Hepatocyte (in vitro differentiated cells): ENCODE measurements around the gene CACNA2D1. TPM values are rescaled to one million over a fixed set of nuclear protein-coding genes. Genes with fewer than 3 reads are reported as not detected.

Source experiments
- DNase-seq: peaks from one replicate; pipeline ENCODE4 v3.0.0-alpha.2; 2016; ENCODE audit warnings: low spot score
- H2AFZ ChIP-seq: fragments of 200-600 bp; sonication (generic); 2 replicates; pipeline ENCODE4 v1.6.0; 2016; ENCODE audit warnings: antibody characterized with exemption, mild to moderate bottlenecking
- H3K27ac ChIP-seq: fragments of 200-600 bp; sonication (generic); 2 replicates; pipeline ENCODE4 v1.5.1; 2016; ENCODE audit warnings: mild to moderate bottlenecking
- H3K27me3 ChIP-seq: fragments of 200-600 bp; sonication (generic); 2 replicates; pipeline ENCODE4 v1.6.1; 2016
- H3K36me3 ChIP-seq: fragments of 200-600 bp; sonication (generic); replicated peaks from 2 replicates; pipeline ENCODE4 v1.5.1; 2016; ENCODE audit warnings: low read depth; ENCODE audit not compliant: insufficient read depth
- H3K4me1 ChIP-seq: fragments of 200-600 bp; sonication (generic); 2 replicates; pipeline ENCODE4 v1.5.1; 2016; ENCODE audit warnings: mild to moderate bottlenecking, moderate library complexity; ENCODE audit not compliant: insufficient read depth
- H3K4me2 ChIP-seq: fragments of 200-600 bp; sonication (generic); 2 replicates; pipeline ENCODE4 v1.6.0; 2016
- H3K4me3 ChIP-seq: fragments of 200-600 bp; sonication (generic); 2 replicates; pipeline ENCODE4 v1.5.1; 2016; ENCODE audit warnings: mild to moderate bottlenecking
- H3K79me2 ChIP-seq: fragments of 200-600 bp; sonication (generic); 2 replicates; pipeline ENCODE4 v1.6.0; 2017; ENCODE audit warnings: mild to moderate bottlenecking
- H3K9me2 ChIP-seq: fragments of 200-600 bp; sonication (generic); replicated peaks from 2 replicates; pipeline ENCODE4 v1.6.0; 2017; ENCODE audit warnings: mild to moderate bottlenecking; ENCODE audit not compliant: insufficient read depth
- H3K9me3 ChIP-seq: fragments of 200-600 bp; sonication (generic); 2 replicates; pipeline ENCODE4 v1.5.1; 2016; ENCODE audit warnings: low read depth, mild to moderate bottlenecking
- H4K20me1 ChIP-seq: fragments of 200-600 bp; sonication (generic); 2 replicates; pipeline ENCODE4 v1.6.0; 2016; ENCODE audit warnings: mild to moderate bottlenecking; ENCODE audit not compliant: insufficient read depth, poor library complexity, severe bottlenecking
- CTCF ChIP-seq: fragments of 200-600 bp; sonication (generic); IDR thresholded peaks from 2 replicates; pipeline ENCODE4 v1.5.1; 2016; ENCODE audit warnings: antibody characterized with exemption, mild to moderate bottlenecking; ENCODE audit not compliant: poor library complexity
- EZH2 ChIP-seq: fragments of 200-600 bp; sonication (generic); IDR thresholded peaks from 2 replicates; pipeline ENCODE4 v1.6.1; 2016; ENCODE audit warnings: antibody characterized with exemption, mild to moderate bottlenecking, borderline replicate concordance
- EZH2phosphoT487 ChIP-seq: fragments of 200-600 bp; sonication (generic); IDR thresholded peaks from one replicate; pipeline ENCODE4 v1.6.1; 2018; ENCODE audit warnings: antibody characterized with exemption, mild to moderate bottlenecking, low read depth, moderate library complexity; ENCODE audit not compliant: unreplicated experiment, severe bottlenecking
- WGBS: methylation state at CpG from one replicate; pipeline ENCODE4 v1.1.6; 2016; ENCODE audit warnings: low lambda C conversion rate; ENCODE audit errors: missing lambda C conversion rate; 5-methylcytosine and 5-hydroxymethylcytosine counted together
- polyA plus RNA-seq: library from polyadenylated mRNA; unstranded; fragments of >200 nt; fragmentation: Nextera tagmentation; extraction: Ambion mirVana; gene quantifications from 2 replicates; pipeline ENCODE4 v1.2.1, GENCODE V29; 2016
- total RNA-seq: library from RNA; depleted of rRNA; stranded (reverse); fragments of >200 nt; gene quantifications from 2 replicates; pipeline ENCODE4 v1.2.3, GENCODE V29; 2014

CACNA2D1 gene
- total and polyA plus RNA-seq, 2 experiments from 2014 or later = 3.1 to 18.9 TPM

DNA sequence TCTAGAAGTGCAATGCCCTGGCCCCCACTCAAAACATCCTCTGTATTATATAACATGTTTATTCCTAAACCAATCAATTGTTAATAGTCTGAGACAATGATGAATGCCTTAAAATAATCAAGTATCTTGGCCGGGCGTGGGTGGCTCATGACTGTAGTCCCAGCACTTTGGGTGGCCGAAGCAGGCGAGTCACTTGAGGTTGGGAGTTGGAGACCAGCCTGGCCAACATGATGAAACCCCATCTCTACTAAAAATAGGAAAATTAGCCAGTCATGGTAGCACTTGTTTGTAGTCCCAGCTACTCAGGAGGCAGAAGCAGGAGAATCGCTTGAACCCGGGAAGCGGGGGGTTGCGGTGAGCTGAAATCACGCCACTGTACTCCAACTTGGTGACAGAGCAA, 29.4 kb upstream of the CACNA2D1 start:
- Histone ChIP-seq H3K27me3 (no peaks in the 10 kb centered on the region), H3K4me1 (no peaks in the 10 kb centered on the region), H3K9me3 (no peaks in the 10 kb centered on the region), H2AFZ (no peak overlapping the region), H4K20me1 (no peaks in the 10 kb centered on the region), H3K36me3 (no peaks in the 10 kb centered on the region), H3K27ac (no peak overlapping the region), H3K79me2 (no peaks in the 10 kb centered on the region), H3K9me2 (no peaks in the 10 kb centered on the region), H3K4me2 (no peak overlapping the region), H3K4me3 (no peak overlapping the region)
- DNase-seq = no peak
- 94% methylated on average over 9 of the region's 9 CpGs for WGBS
- no peak for TF ChIP-seq EZH2
- no peak for TF ChIP-seq CTCF
- no peak for TF ChIP-seq EZH2phosphoT487

GRCh38 chr7:82471351-82472020, 27.9 kb upstream of the CACNA2D1 start:
- no peaks in the 10 kb centered on the region for H3K4me1 ChIP-seq
- WGBS = 83% methylated on average over 6 of the region's 6 CpGs
- H3K27me3 ChIP-seq = no peaks in the 10 kb centered on the region
- no peaks in the 10 kb centered on the region for H4K20me1 ChIP-seq
- no peaks in the 10 kb centered on the region for H3K9me3 ChIP-seq
- H2AFZ ChIP-seq = no peak overlapping the region
- no peak for DNase-seq
- TF ChIP-seq EZH2 (no peak), EZH2phosphoT487 (no peak), CTCF (no peak)
- H3K4me2 ChIP-seq = no peak overlapping the region
- no peaks in the 10 kb centered on the region for H3K9me2 ChIP-seq
- no peaks in the 10 kb centered on the region for H3K36me3 ChIP-seq
- H3K27ac ChIP-seq = no peak overlapping the region
- H3K4me3 ChIP-seq = no peak overlapping the region
- no peaks in the 10 kb centered on the region for H3K79me2 ChIP-seq

DNA sequence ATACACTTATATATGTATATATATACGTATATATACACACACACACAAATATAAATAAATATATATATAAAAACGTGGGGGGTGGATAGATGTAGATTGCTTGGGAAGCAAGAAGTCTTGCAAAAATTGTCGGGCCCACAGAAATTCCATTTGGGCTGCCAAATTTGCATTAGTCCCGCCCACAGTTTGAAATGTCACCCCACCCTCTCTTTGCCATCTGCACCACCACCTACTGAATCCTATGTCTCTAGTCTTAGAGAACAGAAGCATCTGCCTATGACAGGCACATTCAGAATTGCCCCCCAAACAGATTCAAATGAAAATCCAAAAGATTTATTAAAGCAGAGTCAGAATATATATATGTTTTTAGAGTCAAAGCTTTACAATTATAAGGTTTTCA, 25.6 kb upstream of the CACNA2D1 start:
- no peaks in the 10 kb centered on the region for H3K9me2 ChIP-seq
- no peaks in the 10 kb centered on the region for H3K4me1 ChIP-seq
- no peaks in the 10 kb centered on the region for H3K79me2 ChIP-seq
- H3K9me3 ChIP-seq = no peaks in the 10 kb centered on the region
- H4K20me1 ChIP-seq = no peaks in the 10 kb centered on the region
- no peaks in the 10 kb centered on the region for H3K27me3 ChIP-seq
- DNase-seq = no peak
- no peaks in the 10 kb centered on the region for H3K36me3 ChIP-seq
- no peak overlapping the region for H2AFZ ChIP-seq
- TF ChIP-seq EZH2 (no peak), EZH2phosphoT487 (no peak), CTCF (no peak)
- 81% methylated on average over 4 of the region's 4 CpGs for WGBS
- H3K4me2 ChIP-seq = no peak overlapping the region
- no peak overlapping the region for H3K27ac ChIP-seq
- H3K4me3 ChIP-seq = no peak overlapping the region

- Histone ChIP-seq H2AFZ (no peak overlapping the region), H3K9me2 (no peaks in the 10 kb centered on the region), H3K27ac (no peak overlapping the region), H3K4me1 (no peaks in the 10 kb centered on the region), H4K20me1 (no peaks in the 10 kb centered on the region), H3K4me3 (no peak overlapping the region), H3K9me3 (no peaks in the 10 kb centered on the region), H3K4me2 (no peak overlapping the region), H3K27me3 (no peaks in the 10 kb centered on the region), H3K36me3 (no peaks in the 10 kb centered on the region), H3K79me2 (no peaks in the 10 kb centered on the region)
- TF ChIP-seq EZH2phosphoT487 = no peak
- no peak for TF ChIP-seq EZH2
- TF ChIP-seq CTCF = no peak
- WGBS = 62% methylated on average over 3 of the region's 3 CpGs
- no peak for DNase-seq
These were observed 24.9 kb upstream of the CACNA2D1 start for GRCh38 chr7:82468435-82468834.
